ENCODE data around the gene CFL2.

The CFL2 gene

DNA sequence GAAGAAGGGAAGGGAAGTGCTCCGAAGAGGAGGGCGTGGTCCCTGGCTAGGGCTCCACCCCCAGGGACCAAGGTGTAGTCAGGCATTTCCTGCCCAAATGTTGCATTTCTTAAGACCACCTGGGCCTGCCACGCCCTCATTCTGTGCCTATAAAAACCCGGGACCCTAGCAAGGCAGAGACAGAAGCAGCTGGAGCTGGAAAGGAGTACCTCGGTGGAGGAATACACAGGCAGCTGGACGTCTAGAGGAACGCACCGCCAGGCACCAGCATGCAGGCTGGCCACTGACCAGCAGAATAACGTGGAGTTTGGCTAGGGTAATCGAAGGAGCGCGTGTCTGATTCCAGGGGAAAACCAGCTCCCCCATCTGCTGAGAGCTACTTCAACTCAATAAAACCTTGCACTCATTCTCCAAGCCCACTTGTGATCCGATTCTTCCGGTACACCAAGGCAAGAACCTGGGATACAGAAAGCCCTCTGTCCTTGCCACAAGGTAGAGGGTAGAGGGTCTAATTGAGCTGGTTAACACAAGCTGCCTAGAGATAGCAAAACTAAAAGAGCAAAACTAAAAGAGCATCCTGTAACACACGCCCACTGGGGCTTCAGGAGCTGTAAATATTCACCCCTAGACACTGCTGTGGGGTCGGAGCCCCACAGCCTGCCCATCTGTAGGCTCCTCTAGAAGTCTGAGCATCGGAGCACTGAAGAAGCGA, 21.0 kb downstream of the CFL2 start:
- TF ChIP-seq KLF9 (tag by site-specific recombination; IDR thresholded peaks at IDR 0.05; ENCODE audit: low read depth) (peak; percentile 59; the same call in 1 of the 2 replicates), KLF10 (tag by site-specific recombination; IDR thresholded peaks at IDR 0.05) (0 out of 2 replicates have a peak, but pooled peaks have one; percentile 55), KLF1 (tag by site-specific recombination; IDR thresholded peaks at IDR 0.05) (peak; percentile 71), ZNF843 (tag by site-specific recombination; IDR thresholded peaks at IDR 0.05) (no peak), ZFP37 (tag by site-specific recombination; IDR thresholded peaks at IDR 0.05) (no peak), FEZF1 (tag by site-specific recombination; IDR thresholded peaks at IDR 0.05) (0 out of 2 replicates have a peak, but pooled peaks have one; percentile 21), ZNF776 (tag by site-specific recombination; IDR thresholded peaks at IDR 0.05; ENCODE audit: borderline replicate concordance) (no peak), GLIS1 (tag by site-specific recombination; IDR thresholded peaks at IDR 0.05) (peak; percentile 30; the same call in 1 of the 2 replicates), MYNN (tag by site-specific recombination; IDR thresholded peaks at IDR 0.05; ENCODE audit: borderline replicate concordance) (no peak), SP3 (tag by site-specific recombination; IDR thresholded peaks at IDR 0.05) (peak; percentile 51; the same call in 1 of the 2 replicates), ZNF394 (tag by site-specific recombination; IDR thresholded peaks at IDR 0.05; ENCODE audit: borderline replicate concordance) (peak; percentile 74; the same call in 1 of the 2 replicates), ZBTB1 (tag by site-specific recombination; IDR thresholded peaks at IDR 0.05) (no peak)
- TF ChIP-seq, protein P1, sequence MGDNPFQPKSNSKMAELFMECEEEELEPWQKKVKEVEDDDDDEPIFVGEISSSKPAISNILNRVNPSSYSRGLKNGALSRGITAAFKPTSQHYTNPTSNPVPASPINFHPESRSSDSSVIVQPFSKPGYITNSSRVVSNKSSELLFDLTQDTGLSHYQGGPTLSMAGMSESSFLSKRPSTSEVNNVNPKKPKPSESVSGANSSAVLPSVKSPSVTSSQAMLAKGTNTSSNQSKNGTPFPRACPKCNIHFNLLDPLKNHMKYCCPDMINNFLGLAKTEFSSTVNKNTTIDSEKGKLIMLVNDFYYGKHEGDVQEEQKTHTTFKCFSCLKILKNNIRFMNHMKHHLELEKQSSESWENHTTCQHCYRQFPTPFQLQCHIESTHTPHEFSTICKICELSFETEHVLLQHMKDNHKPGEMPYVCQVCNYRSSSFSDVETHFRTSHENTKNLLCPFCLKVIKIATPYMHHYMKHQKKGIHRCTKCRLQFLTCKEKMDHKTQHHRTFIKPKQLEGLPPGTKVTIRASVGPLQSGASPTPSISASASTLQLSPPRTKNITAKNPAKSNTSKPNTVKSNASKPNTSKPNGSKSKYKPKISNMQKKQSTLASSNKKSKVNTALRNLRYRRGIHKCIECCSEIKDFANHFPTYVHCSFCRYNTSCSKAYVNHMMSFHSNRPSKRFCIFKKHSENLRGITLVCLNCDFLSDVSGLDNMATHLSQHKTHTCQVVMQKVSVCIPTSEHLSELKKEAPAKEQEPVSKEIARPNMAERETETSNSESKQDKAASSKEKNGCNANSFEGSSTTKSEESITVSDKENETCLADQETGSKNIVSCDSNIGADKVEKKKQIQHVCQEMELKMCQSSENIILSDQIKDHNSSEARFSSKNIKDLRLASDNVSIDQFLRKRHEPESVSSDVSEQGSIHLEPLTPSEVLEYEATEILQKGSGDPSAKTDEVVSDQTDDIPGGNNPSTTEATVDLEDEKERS (tag by site-specific recombination; IDR thresholded peaks at IDR 0.05): no peak
- TF ChIP-seq, protein P2, sequence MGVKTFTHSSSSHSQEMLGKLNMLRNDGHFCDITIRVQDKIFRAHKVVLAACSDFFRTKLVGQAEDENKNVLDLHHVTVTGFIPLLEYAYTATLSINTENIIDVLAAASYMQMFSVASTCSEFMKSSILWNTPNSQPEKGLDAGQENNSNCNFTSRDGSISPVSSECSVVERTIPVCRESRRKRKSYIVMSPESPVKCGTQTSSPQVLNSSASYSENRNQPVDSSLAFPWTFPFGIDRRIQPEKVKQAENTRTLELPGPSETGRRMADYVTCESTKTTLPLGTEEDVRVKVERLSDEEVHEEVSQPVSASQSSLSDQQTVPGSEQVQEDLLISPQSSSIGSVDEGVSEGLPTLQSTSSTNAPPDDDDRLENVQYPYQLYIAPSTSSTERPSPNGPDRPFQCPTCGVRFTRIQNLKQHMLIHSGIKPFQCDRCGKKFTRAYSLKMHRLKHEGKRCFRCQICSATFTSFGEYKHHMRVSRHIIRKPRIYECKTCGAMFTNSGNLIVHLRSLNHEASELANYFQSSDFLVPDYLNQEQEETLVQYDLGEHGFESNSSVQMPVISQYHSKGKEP (tag by site-specific recombination; IDR thresholded peaks at IDR 0.05): peak; percentile 62; the same call in 1 of the 2 replicates
- TF ChIP-seq, protein P3, sequence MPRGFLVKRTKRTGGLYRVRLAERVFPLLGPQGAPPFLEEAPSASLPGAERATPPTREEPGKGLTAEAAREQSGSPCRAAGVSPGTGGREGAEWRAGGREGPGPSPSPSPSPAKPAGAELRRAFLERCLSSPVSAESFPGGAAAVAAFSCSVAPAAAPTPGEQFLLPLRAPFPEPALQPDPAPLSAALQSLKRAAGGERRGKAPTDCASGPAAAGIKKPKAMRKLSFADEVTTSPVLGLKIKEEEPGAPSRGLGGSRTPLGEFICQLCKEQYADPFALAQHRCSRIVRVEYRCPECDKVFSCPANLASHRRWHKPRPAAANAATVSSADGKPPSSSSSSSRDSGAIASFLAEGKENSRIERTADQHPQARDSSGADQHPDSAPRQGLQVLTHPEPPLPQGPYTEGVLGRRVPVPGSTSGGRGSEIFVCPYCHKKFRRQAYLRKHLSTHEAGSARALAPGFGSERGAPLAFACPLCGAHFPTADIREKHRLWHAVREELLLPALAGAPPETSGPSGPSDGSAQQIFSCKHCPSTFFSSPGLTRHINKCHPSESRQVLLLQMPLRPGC (tag by site-specific recombination; IDR thresholded peaks at IDR 0.05): no peak
- Histone ChIP-seq H3K36me3 (ENCODE audit: control insufficient read depth in 2 of 2, insufficient read depth in 1 of 2, low read length in 2 of 2) (no peaks in the 10 kb centered on the region), H3K27ac (ENCODE audit: extremely low read depth, low read depth, low read length) (no peak overlapping the region), H3K4me3 (ENCODE audit: low read depth, low read length) (no peak overlapping the region), H3K4me1 (ENCODE audit: control insufficient read depth, insufficient read depth, low read length) (no peaks in the 10 kb centered on the region), H3K9me3 (ENCODE audit: control insufficient read depth, insufficient read depth, low read depth, low read length) (no peaks in the 10 kb centered on the region)
- ChIA-PET CTCF (interaction anchor here (0.6 to 1.4 kb wide), 2 partner anchors 11 to 29 kb away, joined by 7 read pairs; no protein-coding TSS in a partner anchor), POLR2A (interaction anchor here (1.3 kb wide), 1 partner anchor 16 kb away, joined by 3 read pairs; no protein-coding TSS in a partner anchor)

DNA sequence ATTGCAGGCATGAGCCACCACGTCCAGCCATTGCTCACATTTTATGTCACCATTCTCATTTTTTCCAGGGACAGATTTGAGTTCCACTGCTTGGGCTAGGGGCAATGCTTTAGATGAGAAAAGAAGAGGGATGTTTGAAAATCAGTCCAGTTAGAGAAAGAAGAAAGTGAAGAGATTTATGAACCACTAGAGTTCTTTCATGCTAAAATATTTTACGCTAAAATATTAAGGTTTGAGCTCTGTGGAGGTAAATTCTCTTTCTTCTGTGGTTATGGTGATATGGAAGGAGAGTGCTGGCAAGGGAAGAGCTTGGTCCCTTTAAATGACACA, 21.5 kb downstream of the CFL2 start:
- no peaks in the 10 kb centered on the region for H3K4me1 ChIP-seq (ENCODE audit: control insufficient read depth, insufficient read depth, low read length)
- no peaks in the 10 kb centered on the region for H3K36me3 ChIP-seq (ENCODE audit: control insufficient read depth in 2 of 2, insufficient read depth in 1 of 2, low read length in 2 of 2)
- no peak overlapping the region for H3K4me3 ChIP-seq (ENCODE audit: low read depth, low read length)
- no peaks in the 10 kb centered on the region for H3K9me3 ChIP-seq (ENCODE audit: control insufficient read depth, insufficient read depth, low read depth, low read length)
- CTCF ChIA-PET: interaction anchor here (1.4 kb wide), 1 partner anchor 30 kb away, joined by 7 read pairs; no protein-coding TSS in a partner anchor
- TF ChIP-seq ZBTB48 (tag by site-specific recombination; IDR thresholded peaks at IDR 0.05): 0 out of 2 replicates have a peak, but pooled peaks have one; percentile 70
- no peak for TF ChIP-seq ZNF530 (tag by site-specific recombination; IDR thresholded peaks at IDR 0.05; ENCODE audit: low read depth)
- TF ChIP-seq HOXA7 (CRISPR knock-in tag; IDR thresholded peaks at IDR 0.05; ENCODE audit: borderline replicate concordance): no peak
- TF ChIP-seq, protein P4, sequence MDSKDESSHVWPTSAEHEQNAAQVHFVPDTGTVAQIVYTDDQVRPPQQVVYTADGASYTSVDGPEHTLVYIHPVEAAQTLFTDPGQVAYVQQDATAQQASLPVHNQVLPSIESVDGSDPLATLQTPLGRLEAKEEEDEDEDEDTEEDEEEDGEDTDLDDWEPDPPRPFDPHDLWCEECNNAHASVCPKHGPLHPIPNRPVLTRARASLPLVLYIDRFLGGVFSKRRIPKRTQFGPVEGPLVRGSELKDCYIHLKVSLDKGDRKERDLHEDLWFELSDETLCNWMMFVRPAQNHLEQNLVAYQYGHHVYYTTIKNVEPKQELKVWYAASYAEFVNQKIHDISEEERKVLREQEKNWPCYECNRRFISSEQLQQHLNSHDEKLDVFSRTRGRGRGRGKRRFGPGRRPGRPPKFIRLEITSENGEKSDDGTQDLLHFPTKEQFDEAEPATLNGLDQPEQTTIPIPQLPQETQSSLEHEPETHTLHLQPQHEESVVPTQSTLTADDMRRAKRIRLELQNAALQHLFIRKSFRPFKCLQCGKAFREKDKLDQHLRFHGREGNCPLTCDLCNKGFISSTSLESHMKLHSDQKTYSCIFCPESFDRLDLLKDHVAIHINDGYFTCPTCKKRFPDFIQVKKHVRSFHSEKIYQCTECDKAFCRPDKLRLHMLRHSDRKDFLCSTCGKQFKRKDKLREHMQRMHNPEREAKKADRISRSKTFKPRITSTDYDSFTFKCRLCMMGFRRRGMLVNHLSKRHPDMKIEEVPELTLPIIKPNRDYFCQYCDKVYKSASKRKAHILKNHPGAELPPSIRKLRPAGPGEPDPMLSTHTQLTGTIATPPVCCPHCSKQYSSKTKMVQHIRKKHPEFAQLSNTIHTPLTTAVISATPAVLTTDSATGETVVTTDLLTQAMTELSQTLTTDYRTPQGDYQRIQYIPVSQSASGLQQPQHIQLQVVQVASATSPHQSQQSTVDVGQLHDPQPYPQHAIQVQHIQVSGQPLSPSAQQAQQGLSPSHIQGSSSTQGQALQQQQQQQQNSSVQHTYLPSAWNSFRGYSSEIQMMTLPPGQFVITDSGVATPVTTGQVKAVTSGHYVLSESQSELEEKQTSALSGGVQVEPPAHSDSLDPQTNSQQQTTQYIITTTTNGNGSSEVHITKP (tag by site-specific recombination; IDR thresholded peaks at IDR 0.05): peak; percentile 38; the same call in 1 of the 2 replicates
- POLR2A ChIA-PET: interaction anchor here (1.3 kb wide), 1 partner anchor 17 kb away, joined by 3 read pairs; no protein-coding TSS in a partner anchor
- no peak overlapping the region for H3K27ac ChIP-seq (ENCODE audit: extremely low read depth, low read depth, low read length)
